ENCODE results near the gene ADAM12.
A peak's percentile ranks its signal among the peaks of the same experiment; 100 is the strongest.

The ADAM12 gene

DNA sequence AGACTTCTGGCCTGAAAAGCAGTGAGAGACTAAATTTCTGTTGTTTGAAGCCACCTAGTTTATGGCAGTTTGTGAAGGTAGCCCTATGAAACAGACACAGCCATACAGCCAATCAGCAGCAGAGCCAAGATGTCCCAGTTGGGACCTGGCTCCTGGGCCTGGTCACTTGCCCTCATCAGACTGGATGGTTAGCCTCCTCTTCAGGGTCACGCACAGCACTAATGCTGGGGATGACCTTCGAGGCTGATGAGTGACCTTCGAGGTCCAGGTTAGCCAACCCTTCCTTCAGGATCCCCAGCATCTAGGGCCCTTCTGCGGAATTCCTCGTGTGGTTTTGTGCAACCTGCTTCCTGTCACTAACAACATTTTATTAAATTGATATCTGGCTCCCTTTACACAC is 262.3 kb downstream of the ADAM12 start:
- no peak for DNase-seq

GRCh38 chr10:126124668-126125349 is 263.5 kb downstream of the ADAM12 start:
- no peak for DNase-seq

GRCh38 chr10:126124046-126124445 is 264.2 kb downstream of the ADAM12 start:
- no peak for DNase-seq

- DNase-seq = no peak
Measured at GRCh38 chr10:126123466-126123865, 264.8 kb downstream of the ADAM12 start.

DNA sequence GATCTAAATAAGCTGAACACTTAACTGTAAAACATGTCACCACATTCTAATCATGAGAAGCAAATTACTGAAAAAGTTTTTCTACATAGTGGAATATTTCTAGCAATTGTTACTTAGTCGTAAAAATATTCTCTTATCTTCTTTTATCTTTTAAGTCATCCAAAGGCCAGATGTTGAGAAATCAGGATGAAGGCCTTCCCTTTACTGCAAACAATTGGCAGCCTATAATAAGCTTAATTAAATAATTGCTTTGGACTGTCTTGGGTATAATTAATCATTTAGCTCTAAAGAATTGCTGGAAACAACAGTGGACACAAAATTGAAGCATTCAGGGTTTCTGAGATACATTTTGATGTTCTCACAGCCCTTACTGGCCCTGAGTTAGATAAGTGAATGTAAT is 265.4 kb downstream of the ADAM12 start:
- DNase-seq = no peak

GRCh38 chr10:126119599-126119998 is 268.7 kb downstream of the ADAM12 start:
- no peak for DNase-seq

GRCh38 chr10:126118476-126118875 is 269.8 kb downstream of the ADAM12 start:
- DNase-seq = no peak

DNA sequence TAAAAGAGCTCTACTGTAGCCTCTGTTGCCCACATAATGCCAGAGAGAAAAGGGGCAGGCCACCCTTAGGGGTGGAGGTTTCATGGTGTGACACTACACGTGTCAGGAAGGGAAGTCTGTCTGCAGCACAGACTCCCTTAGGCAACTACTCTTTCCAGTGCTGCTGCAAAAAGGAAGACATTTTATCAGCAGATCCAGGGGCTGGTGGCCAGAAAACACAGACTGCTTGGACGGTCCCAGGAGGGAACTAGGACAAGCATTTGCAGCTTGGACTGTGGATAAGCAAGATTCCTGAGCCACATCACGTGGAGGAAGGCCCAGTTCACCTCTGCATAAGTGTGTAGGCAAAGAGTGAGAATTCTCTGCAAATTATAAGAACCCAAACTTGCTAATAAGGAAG is 271.1 kb downstream of the ADAM12 start:
- DNase-seq = no peak

- no peak for DNase-seq
Measured at GRCh38 chr10:126115886-126116285, 272.4 kb downstream of the ADAM12 start.

- no peak for DNase-seq
Measured at GRCh38 chr10:126114884-126115555, 273.3 kb downstream of the ADAM12 start.

GRCh38 chr10:126111516-126111915 is 276.8 kb downstream of the ADAM12 start:
- DNase-seq = no peak

DNA sequence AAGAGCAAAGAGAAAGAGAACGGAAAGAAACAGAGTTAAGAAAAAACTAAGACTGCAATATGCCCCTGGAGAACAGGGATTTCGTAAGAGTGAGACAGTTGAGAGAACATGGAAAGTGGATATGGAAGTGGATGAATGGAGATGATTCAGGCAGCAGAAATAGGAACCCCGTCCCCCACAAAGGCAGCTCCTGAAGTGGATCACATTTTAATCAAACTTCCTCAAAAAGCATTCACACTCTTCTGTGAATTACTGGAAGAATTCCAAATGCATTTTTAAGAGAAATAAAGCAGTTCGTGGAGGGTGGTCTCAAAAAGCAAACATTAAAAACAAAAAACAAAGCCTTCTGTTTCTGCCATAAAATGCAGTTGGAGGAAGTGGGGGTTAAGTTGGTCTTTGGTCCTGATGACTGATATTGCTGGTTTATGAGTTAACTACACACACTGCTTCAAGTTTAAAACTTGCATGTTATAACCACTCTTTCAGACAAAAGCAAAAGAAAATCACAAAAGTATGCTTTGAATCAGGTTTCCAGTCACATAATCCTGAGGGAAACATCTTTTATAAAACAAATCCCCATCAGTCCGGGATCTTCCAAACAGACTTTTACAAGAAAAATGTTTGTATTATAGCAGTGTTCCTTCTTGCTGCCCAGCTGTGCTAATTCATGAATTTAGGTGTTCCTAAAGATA is 277.6 kb downstream of the ADAM12 start:
- DNase-seq = no peak

DNA sequence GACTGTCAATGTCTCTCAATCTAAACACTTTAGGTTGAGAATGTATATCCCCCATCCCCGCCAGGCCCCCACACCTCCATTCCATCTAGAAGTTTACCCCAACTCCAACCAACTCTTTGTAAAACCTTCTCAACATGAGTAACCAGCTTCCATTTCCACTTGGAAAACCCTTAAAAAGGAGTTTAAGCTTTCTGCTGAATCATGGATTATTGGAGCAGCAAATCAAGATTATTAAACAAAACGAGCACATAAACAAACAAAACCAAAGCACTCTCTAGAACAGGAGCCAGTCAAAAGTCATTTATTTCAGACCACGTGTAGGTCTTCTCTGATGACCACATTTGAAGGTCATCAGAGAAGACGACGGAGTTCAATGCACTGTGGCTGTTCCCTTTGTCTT is 278.4 kb downstream of the ADAM12 start:
- DNase-seq = no peak

DNA sequence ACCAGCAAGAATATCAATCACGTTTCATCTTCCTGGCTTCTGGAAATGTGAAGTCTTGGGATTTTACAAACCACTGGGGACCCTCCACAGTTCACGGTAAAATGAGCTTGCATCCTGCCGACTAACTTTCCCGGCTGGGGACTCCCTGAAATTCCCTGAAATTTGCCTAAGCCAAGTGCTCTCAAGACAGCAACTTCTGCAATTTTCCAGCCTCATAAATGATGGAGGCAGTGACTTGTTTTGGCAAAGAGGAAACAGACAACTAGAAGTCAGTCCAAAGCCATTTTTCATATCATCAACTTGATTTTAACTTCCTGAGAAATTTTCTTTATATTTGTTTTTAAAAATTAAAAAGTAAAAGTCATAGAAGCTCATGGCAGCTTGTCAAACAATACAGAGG is 279.6 kb downstream of the ADAM12 start:
- DNase-seq = no peak

- no peak for DNase-seq
Measured at GRCh38 chr10:126104767-126105166, 283.5 kb downstream of the ADAM12 start.

DNA sequence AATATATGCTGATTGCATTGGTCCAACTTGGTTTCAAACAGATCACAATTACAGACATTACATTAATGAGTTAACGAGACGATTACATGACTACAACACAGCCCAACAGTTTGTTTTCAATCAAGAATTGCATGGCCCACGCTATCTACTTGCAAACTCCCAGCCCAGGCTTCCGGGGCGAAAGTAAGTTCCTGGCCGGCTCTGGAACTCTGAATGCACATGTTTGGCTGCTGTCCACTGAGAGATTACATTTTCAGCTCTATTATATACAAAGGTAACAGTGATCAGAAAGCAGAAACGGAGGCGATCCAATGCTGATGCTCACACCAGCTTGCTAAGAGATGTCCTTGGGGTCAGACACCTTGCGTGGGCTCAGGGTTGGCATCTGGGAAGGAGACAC is 285.6 kb downstream of the ADAM12 start:
- DNase-seq = no peak

- DNase-seq = peak in 1 of 58 donors; percentile 1
Measured at GRCh38 chr10:126101736-126102135, 286.5 kb downstream of the ADAM12 start.

- DNase-seq = no peak
Measured at GRCh38 chr10:126101325-126101724, 287.0 kb downstream of the ADAM12 start.

DNA sequence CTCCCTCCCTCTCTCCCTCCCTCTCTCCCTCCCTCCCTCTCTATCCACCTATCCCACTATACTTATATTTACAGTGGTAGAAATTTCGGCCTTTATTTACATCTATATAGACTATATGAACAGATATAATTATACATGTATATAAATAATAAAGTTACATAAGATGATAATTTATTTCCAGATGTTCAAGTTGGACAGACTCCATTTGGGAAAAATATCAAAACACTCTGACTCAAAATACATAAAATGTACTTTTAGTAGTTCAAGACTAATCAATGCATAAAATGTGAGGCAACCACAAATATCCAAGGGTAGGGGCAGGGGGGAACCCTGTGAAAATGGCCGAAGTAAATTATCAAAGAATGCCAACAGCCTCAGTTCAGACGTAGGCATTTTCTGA is 288.9 kb downstream of the ADAM12 start:
- no peak for DNase-seq

- no peak for DNase-seq
Measured at GRCh38 chr10:126098226-126098581, 290.1 kb downstream of the ADAM12 start.

- no peak for DNase-seq
Measured at GRCh38 chr10:126097558-126098225, 290.6 kb downstream of the ADAM12 start.

DNA sequence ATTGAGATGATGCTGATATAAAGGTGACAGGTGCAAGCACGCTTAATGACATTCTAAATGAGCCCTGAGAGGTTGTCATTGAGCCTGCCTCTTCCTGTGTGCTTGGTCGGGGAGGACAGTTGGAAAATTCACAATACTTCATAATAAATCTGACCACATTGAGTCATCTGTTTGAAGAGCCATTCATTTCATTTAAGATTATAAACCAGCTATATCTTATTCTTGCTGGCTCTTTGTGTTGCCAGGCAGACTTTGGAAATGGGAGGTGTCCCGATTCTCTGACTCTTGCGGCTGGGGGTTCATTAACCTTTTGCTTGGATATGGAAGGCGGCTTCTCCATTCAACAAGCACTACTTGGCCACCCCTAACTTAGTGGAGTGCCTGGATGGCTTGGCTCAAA is 293.7 kb downstream of the ADAM12 start:
- no peak for DNase-seq
